Measurements from ENCODE around the gene IER2. TPM values are rescaled to one million over a fixed set of nuclear protein-coding genes. Genes with fewer than 3 reads are reported as not detected.

The IER2 gene
- total and polyA plus RNA-seq, 2 of the 4 experiments (the other 2 are of a cell fraction): 7.7 to 102 TPM

DNA sequence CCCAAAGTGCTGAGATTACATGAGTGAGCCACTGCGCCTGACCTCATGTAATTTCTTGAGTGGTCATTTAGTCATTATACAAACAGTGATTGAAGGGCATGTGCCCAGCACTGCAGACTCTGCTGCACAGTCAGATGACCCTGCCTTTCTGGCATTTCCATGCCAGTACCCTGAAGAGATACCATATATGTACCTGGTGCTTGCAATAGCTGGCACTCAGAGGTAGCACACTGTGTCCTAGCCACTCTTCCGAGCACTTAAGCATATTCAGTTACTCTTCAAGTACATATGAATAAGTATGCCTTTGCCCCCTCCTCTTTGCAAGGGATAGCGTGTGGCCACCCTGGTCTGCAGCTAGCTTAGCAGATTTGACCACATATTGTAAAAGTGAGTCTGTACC is 15.6 kb upstream of the IER2 start:
- no peak for ATAC-seq (ENCODE audit: low read depth)
- in situ Hi-C loops (cut with MboI; ENCODE audit: low sequenced_read_pairs) (no loop called here), dilution Hi-C loops (cut with HindIII; ENCODE audit: low sequenced_read_pairs, unreplicated experiment) (no loop called here), intact Hi-C loops (cut with micrococcal nuclease) (no loop called here)
- Histone ChIP-seq H3K4me1 (ENCODE audit: control insufficient read depth, insufficient read depth, low read length) (peaks cover 16% of the 10 kb centered on the region), H3K14ac (replicated peaks; ENCODE audit: low read depth, low read length) (no peak overlapping the region), H3K9me1 (ENCODE audit: insufficient read depth, low read length) (peaks cover 22% of the 10 kb centered on the region), H2BK5ac (ENCODE audit: low read depth, low read length, poor library complexity, severe bottlenecking) (no peak overlapping the region), H3K4me2 (ENCODE audit: low read depth, low read length) (no peak overlapping the region), H4K5ac (ENCODE audit: low read depth, low read length) (no peak overlapping the region), H3K36me3 (ENCODE audit: control insufficient read depth, insufficient read depth, low read length) (peaks cover 42% of the 10 kb centered on the region), H4K91ac (ENCODE audit: insufficient read depth, low read depth, low read length) (no peak overlapping the region), H3K18ac (ENCODE audit: low read depth, low read length) (no peak overlapping the region), H3K23ac (ENCODE audit: low read depth, low read length) (no peak overlapping the region), H3K27ac (ENCODE audit: insufficient read depth, low read length) (no peak overlapping the region), H2BK15ac (ENCODE audit: low read depth, low read length) (no peak overlapping the region), H2AFZ (replicated peaks; ENCODE audit: low read length, poor library complexity) (no peak overlapping the region), H3K9me3 (ENCODE audit: control insufficient read depth, insufficient read depth, low read length) (no peaks in the 10 kb centered on the region), H4K20me1 (ENCODE audit: insufficient read depth, low read length) (peaks cover 69% of the 10 kb centered on the region), H3K4ac (ENCODE audit: low read depth, low read length) (no peak overlapping the region), H3K9ac (ENCODE audit: low read depth, low read length) (no peak overlapping the region), H4K8ac (ENCODE audit: low read depth in 2 of 2, low read length in 2 of 2) (no peak overlapping the region), H2BK120ac (ENCODE audit: low read depth, low read length) (no peak overlapping the region), H3K79me1 (ENCODE audit: low read depth in 1 of 2, low read length in 2 of 2) (peaks cover 23 to 89% of the 10 kb centered on the region in 2 experiments; a peak in 3 of 4 replicates), H2BK20ac (ENCODE audit: low read depth, low read length) (no peak overlapping the region), H3K4me3 (ENCODE audit: insufficient read depth, low read depth, low read length) (no peak overlapping the region), H3K56ac (ENCODE audit: extremely low read depth, insufficient read depth, low read length) (no peak overlapping the region), H2AK9ac (replicated peaks; ENCODE audit: low read depth, low read length, poor library complexity) (no peak overlapping the region), H2AK5ac (ENCODE audit: low read depth, low read length) (no peak overlapping the region), H3K27me3 (ENCODE audit: control insufficient read depth, insufficient read depth, low read length) (no peaks in the 10 kb centered on the region)
- no TSS peak for BruUV-seq (replicated peaks)
- ChIA-PET CTCF (no interaction called here), POLR2A (ENCODE audit: unreplicated experiment) (no interaction called here)
- WGBS, 2 experiments (ENCODE audit: extremely low coverage in 2 of 2, insufficient read length in 1 of 2): no CpG with 5 or more reads among the region's 3 CpGs
- no peak for DNase-seq
- TF ChIP-seq RFX5 (IDR thresholded peaks at IDR 0.05; ENCODE audit: low read depth, low read length) (no peak), MAZ (IDR thresholded peaks at IDR 0.05; ENCODE audit: borderline replicate concordance, low read depth, low read length) (no peak), CHD1 (IDR thresholded peaks at IDR 0.05; ENCODE audit: low read depth, low read length) (no peak), NFE2L2 (IDR thresholded peaks at IDR 0.05; ENCODE audit: low read depth, low read length) (no peak), USF2 (IDR thresholded peaks at IDR 0.05; ENCODE audit: low read depth, low read length) (no peak), POLR2A (IDR thresholded peaks at IDR 0.05; ENCODE audit: low read depth, low read length) (no peak), MXI1 (IDR thresholded peaks at IDR 0.05; ENCODE audit: borderline replicate concordance, low read depth, low read length) (no peak), ELK1 (IDR thresholded peaks at IDR 0.05; ENCODE audit: borderline replicate concordance, low read depth, low read length) (no peak)

Measured in IMR-90 (cell line).